Measurements from ENCODE around the gene TIGD6.

The TIGD6 gene

GRCh38 chr5:149988126-149988525 is 12.3 kb downstream of the TIGD6 start:
- TF ChIP-seq CTCF (IDR thresholded peaks at IDR 0.05; ENCODE audit: low read length, missing control alignments): no peak
- no peak for DNase-seq (ENCODE audit: low read depth)
- H3K4me3 ChIP-seq (replicated peaks; ENCODE audit: low read depth, low read length): no peak overlapping the region

- TF ChIP-seq CTCF (IDR thresholded peaks at IDR 0.05; ENCODE audit: low read length, missing control alignments): no peak
- no peak for DNase-seq (ENCODE audit: low read depth)
- no peak overlapping the region for H3K4me3 ChIP-seq (replicated peaks; ENCODE audit: low read depth, low read length)
These were observed 17.9 kb downstream of the TIGD6 start for GRCh38 chr5:149982505-149982904.

GRCh38 chr5:149981206-149981605 is 19.2 kb downstream of the TIGD6 start:
- DNase-seq (ENCODE audit: low read depth): no peak
- H3K4me3 ChIP-seq (replicated peaks; ENCODE audit: low read depth, low read length): no peak overlapping the region
- no peak for TF ChIP-seq CTCF (IDR thresholded peaks at IDR 0.05; ENCODE audit: low read length, missing control alignments)

GRCh38 chr5:149979896-149980295 is 20.6 kb downstream of the TIGD6 start:
- DNase-seq (ENCODE audit: low read depth): no peak
- TF ChIP-seq CTCF (IDR thresholded peaks at IDR 0.05; ENCODE audit: low read length, missing control alignments): no peak
- H3K4me3 ChIP-seq (replicated peaks; ENCODE audit: low read depth, low read length): no peak overlapping the region

GRCh38 chr5:149975409-149975808 is 25.0 kb downstream of the TIGD6 start:
- no peak for DNase-seq (ENCODE audit: low read depth)
- no peak for TF ChIP-seq CTCF (IDR thresholded peaks at IDR 0.05; ENCODE audit: low read length, missing control alignments)
- H3K4me3 ChIP-seq (replicated peaks; ENCODE audit: low read depth, low read length): no peak overlapping the region

- TF ChIP-seq CTCF (IDR thresholded peaks at IDR 0.05; ENCODE audit: low read length, missing control alignments): no peak
- H3K4me3 ChIP-seq (replicated peaks; ENCODE audit: low read depth, low read length): no peak overlapping the region
- no peak for DNase-seq (ENCODE audit: low read depth)
These were observed 31.1 kb downstream of the TIGD6 start for GRCh38 chr5:149969181-149969930.

- no peak for TF ChIP-seq CTCF (IDR thresholded peaks at IDR 0.05; ENCODE audit: low read length, missing control alignments)
- no peak overlapping the region for H3K4me3 ChIP-seq (replicated peaks; ENCODE audit: low read depth, low read length)
- no peak for DNase-seq (ENCODE audit: low read depth)
These were observed 33.5 kb downstream of the TIGD6 start for GRCh38 chr5:149966946-149967345.

Measured in fibroblast of pulmonary artery (primary cell).